ENCODE measurements around the gene TAX1BP1.

TAX1BP1 gene

DNA sequence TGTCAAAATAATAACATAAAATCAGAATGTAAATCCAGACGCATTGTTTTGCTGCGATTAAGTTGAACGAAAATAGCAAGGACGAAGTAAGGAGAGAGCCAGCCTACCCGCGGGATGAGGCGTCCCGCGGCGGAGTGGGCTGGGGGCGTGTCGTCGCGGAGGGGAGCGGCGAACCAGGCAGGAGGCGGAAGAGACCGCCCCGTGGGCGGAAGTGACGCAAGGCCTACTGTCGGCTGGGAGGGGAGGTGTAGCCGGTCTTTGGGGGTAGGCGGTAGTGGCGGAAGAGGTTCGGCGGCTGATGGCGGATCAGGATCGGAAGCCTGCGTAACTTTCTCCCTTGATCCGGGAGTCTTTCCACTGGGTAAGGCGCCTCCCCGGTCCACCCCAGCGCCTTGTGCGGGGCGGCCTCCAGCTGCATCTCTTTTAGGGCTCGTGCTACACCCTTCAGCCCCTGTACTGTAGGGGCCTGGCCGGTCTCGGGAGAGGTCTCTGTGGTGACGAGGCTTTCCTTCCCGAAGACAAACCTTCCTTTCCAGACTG is at the start of gene TAX1BP1:
Gene TAX1BP1, plus strand, starts transcription at position 254 of the 540 bp plus-strand sequence. CDS start 8,363 bp downstream, outside the sequence.
- DNase-seq = peak; percentile 92

- DNase-seq = no peak
These were observed 49.3 kb upstream of the TAX1BP1 start for GRCh38 chr7:27690649-27691048.

- DNase-seq = no peak
These were observed 46.2 kb upstream of the TAX1BP1 start for GRCh38 chr7:27693794-27694193.

GRCh38 chr7:27695096-27695495 is 44.9 kb upstream of the TAX1BP1 start:
- no peak for DNase-seq

GRCh38 chr7:27697861-27698430 is 42.0 kb upstream of the TAX1BP1 start:
- DNase-seq = no peak

DNA sequence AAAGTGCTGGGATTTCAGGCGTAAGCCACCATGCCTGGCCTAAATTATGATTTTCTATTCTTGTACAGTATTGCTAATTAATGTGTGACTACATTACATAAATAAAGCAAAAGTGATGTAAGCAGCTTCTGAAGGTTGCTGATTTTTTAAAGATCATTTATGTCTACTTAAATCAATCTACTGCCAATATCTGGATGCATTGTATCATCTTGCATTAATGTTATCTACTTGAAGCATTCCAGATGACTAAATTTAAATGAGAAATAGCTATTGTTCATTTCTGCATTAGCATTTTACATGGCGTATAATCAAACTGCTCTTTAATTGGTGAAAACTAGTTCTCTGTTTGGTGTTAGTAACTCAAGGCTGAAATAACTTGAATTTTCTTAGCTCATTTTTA is 40.2 kb upstream of the TAX1BP1 start:
- DNase-seq = no peak

DNA sequence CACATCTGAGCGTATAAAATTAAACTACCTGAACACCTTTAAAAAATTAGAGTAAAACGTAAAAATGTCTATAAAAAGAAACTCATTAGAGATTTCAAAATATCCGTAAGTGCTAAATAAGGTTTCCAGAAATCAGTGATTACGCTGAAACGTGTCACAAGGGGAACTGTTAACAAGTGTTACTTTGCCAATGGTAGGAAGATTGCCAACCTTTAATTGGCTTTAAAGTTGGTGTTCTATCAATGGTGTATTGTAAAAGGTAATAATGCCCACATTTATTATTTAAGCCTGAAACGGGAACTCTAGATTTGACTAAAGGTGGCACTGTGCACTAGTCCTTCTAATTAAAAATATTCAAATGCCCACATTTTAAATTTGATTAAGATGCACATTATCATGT is 39.5 kb upstream of the TAX1BP1 start:
- DNase-seq = no peak

- DNase-seq = no peak
These were observed 36.8 kb upstream of the TAX1BP1 start for GRCh38 chr7:27703181-27703580.

- no peak for DNase-seq
These were observed 35.4 kb upstream of the TAX1BP1 start for GRCh38 chr7:27704422-27705199.

DNA sequence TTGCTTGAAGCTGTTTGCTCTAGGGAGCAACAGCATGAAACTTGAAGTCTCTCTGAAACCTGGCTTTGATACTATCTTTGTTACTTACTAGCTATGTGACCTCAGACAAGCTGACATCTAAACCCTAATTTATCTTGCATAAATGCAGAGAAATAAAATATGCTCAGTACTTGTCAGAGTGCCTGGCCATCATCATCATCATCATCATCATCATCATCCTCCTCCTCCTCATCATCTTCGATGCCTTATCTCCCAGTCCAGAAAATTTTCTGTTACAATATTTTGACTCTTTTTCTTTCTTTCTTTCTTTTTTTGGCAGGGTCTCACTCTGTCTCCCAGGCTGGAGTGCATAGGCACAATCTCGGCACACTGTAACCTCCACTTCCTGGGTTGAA is 34.8 kb upstream of the TAX1BP1 start:
- DNase-seq = no peak

DNA sequence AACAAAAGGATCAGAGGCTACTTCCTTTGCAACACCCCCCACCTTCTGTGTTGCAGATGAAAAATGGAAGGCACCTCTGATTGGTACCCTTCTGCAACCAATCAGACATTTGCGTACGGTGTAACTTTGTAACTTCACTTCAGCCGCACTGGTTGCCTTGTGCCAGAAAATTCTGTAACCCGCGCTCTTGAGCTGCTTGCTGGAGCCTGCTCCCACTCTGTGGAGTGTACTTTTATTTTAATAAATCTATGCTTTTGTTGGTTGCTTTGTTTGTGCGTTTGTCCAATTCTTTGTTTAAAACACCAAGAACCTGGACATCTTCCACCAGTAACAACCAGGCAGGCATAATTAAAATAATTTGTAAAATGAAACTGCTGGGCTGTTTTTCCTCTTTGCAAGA is 31.5 kb upstream of the TAX1BP1 start:
- no peak for DNase-seq

- DNase-seq = no peak
These were observed 30.6 kb upstream of the TAX1BP1 start for GRCh38 chr7:27709137-27710075.

DNA sequence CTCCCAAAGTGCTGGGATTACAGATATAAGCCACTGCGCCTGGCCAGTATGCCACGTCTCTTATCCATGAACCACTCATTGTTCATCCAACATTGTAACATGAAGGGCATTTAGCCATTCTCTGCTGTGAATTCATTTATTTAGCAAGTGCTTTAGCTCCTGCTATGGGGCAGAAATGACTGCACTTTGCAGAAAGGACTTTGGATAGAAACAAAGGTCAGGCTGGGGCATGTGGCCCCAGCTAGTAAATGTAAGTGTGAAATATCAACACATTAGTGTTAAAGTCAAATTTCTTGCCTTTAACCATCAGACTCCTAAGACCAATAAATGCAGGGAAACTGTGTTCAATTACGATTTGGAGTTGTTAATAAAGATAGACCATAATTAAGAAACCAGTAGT is 27.7 kb upstream of the TAX1BP1 start:
- DNase-seq = no peak

DNA sequence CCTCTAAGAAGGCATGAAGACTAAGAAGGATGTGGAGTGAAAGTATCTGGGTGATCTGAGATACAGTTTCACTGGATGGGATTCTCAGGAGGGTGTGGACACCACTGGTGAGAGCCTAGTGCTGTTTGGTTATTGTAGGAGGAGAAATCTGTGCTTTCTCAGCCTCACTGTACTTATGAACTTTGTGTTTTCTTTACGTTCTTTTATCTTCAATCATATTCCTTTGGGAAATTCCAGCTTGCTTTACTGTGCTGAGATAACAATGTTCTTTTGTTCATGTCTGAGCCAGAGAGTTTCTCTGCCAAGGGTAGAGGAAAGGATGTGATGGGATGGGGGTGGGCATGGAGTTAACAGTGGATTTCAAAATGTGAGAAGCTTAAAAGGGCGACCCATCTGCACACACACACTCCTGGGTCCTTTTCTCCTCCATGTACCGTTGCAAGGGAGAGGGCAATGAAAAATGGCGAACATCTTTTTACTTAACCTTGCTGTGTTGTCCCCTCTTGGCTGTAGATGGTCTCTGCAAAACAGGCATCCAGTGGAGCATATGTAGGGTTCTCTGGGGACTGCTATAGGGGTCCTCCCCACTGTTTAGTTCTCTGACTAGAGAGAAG is 25.0 kb upstream of the TAX1BP1 start:
- no peak for DNase-seq

DNA sequence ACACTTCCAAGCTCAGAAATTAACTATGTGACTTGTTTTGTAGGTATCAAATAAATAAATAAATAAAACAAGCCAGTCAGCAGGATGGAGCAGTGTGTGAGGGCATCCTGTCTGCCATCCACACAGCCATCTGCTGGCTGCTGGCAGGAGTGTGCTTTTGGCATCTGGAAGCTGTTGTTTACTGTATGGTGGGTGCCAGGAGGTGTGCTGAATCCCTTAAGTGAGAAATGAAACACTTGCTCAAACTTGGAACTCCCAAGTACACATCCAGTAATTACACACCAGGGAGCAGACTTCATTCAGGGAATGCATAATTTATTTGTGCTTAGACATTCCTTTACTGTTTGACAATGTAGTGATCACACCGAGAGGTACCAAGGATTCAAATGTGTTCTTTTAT is 16.9 kb upstream of the TAX1BP1 start:
- DNase-seq = no peak

DNA sequence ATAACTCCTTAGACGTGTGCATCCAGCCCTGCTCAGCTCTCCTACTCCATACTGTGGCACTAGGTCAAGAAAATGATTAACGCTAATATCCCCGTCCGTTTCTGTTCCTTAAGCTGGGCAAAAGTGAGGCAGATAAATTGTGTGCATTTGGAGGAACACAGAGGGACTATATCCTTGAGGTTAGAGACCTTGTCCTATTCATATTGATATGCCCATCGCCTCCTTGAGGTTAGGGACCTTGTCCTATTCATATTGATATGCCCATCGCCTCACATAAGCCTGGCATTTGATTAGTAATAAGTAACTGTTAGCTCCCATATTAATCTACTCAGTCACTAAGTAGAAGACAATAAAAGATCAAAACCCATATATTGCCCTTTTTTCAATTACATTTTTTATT is 12.9 kb upstream of the TAX1BP1 start:
- DNase-seq = no peak

GRCh38 chr7:27730112-27730511 is 9.8 kb upstream of the TAX1BP1 start:
- DNase-seq = no peak

- no peak for DNase-seq
These were observed 5.4 kb upstream of the TAX1BP1 start for GRCh38 chr7:27734583-27734982.

- DNase-seq = no peak
These were observed 4.8 kb upstream of the TAX1BP1 start for GRCh38 chr7:27735165-27735564.

- no peak for DNase-seq
These were observed 4.1 kb upstream of the TAX1BP1 start for GRCh38 chr7:27735831-27736230.

DNA sequence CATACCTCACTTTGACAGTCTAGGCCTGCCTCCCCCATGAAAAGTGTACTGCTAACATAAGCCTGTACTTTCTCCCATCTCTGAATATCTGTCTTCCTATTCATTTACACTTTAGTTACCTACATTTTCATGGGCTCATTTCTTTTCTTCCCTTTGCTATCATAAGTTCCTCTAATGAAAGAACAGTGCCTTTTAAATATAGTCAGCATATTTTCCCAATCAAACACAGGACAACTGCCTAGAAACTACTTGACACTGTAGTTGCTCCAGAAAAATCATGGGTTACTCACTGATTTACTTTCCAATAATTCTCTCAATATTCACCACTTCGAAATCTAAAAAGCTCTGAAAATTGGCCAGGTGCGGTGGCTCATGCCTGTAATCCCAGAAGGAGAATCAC is 2.8 kb upstream of the TAX1BP1 start:
- no peak for DNase-seq

DNA sequence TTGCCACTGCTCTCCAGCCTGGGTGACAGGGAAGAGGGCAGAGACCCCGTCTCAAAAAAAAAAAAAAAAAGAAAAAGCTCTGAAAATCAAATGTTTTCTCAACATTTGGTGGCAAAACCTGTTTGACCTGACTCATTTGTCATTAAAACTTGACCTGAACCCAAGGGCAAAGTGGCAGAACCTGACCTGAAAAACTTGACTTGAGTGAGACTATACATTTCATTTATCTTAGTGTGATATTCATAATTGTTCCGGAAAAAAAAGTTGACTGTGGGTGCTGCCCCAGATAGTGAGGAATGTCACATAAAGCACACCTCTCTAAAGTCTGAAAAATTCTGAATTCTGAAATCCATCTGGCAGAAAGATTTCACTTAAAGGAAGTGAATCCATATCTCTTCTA is 2.3 kb upstream of the TAX1BP1 start:
- DNase-seq = no peak

Data from DMS153 (cell line).